Activated T-cell treated with anti-CD3 and anti-CD28 coated beads, Interleukin-2, amount 50 U/mL, for 24 hours (primary cell): Measurements from ENCODE around the gene NT5M.

Experiments
- DNase-seq: peaks from one replicate; pipeline ENCODE4 v3.0.0-alpha.2; 2020
- H3K27ac Mint-ChIP-seq: 2 replicates; pipeline ENCODE4 v1.8.0; 2020; ENCODE audit warnings: mild to moderate bottlenecking, mixed read lengths
- H3K27me3 Mint-ChIP-seq: 2 replicates; pipeline ENCODE4 v1.8.0; 2020; ENCODE audit warnings: mixed read lengths
- H3K36me3 Mint-ChIP-seq: 2 replicates; pipeline ENCODE4 v1.8.0; 2020; ENCODE audit warnings: low read depth, mixed read lengths
- H3K4me1 Mint-ChIP-seq: 2 replicates; pipeline ENCODE4 v1.8.0; 2020; ENCODE audit warnings: low read depth, mixed read lengths
- H3K4me3 Mint-ChIP-seq: 2 replicates; pipeline ENCODE4 v1.8.0; 2020; ENCODE audit warnings: mild to moderate bottlenecking, moderate library complexity, mixed read lengths
- H3K9me3 Mint-ChIP-seq: 2 replicates; pipeline ENCODE4 v1.8.0; 2020; ENCODE audit warnings: mixed read lengths

NT5M gene

GRCh38 chr17:17320188-17320910, 17.2 kb downstream of the NT5M start:
- no peak for DNase-seq
- no peaks in the 10 kb centered on the region for H3K4me1 Mint-ChIP-seq
- no peak overlapping the region for H3K27ac Mint-ChIP-seq
- no peaks in the 10 kb centered on the region for H3K27me3 Mint-ChIP-seq
- H3K4me3 Mint-ChIP-seq: no peak overlapping the region
- peaks cover 3% of the 10 kb centered on the region for H3K36me3 Mint-ChIP-seq
- no peaks in the 10 kb centered on the region for H3K9me3 Mint-ChIP-seq

GRCh38 chr17:17320911-17321220, 17.7 kb downstream of the NT5M start:
- peaks cover 3% of the 10 kb centered on the region for H3K36me3 Mint-ChIP-seq
- no peaks in the 10 kb centered on the region for H3K9me3 Mint-ChIP-seq
- H3K4me1 Mint-ChIP-seq: no peaks in the 10 kb centered on the region
- no peak overlapping the region for H3K27ac Mint-ChIP-seq
- H3K27me3 Mint-ChIP-seq: no peaks in the 10 kb centered on the region
- no peak overlapping the region for H3K4me3 Mint-ChIP-seq
- DNase-seq: no peak

GRCh38 chr17:17321356-17322025, 18.3 kb downstream of the NT5M start:
- H3K4me3 Mint-ChIP-seq: no peak overlapping the region
- DNase-seq: no peak
- peaks cover 3% of the 10 kb centered on the region for H3K36me3 Mint-ChIP-seq
- no peak overlapping the region for H3K27ac Mint-ChIP-seq
- H3K4me1 Mint-ChIP-seq: no peaks in the 10 kb centered on the region
- no peaks in the 10 kb centered on the region for H3K9me3 Mint-ChIP-seq
- H3K27me3 Mint-ChIP-seq: no peaks in the 10 kb centered on the region

- Mint-ChIP-seq H3K36me3 (peaks cover 3% of the 10 kb centered on the region), H3K27me3 (no peaks in the 10 kb centered on the region), H3K4me1 (no peaks in the 10 kb centered on the region), H3K27ac (no peak overlapping the region), H3K9me3 (no peaks in the 10 kb centered on the region), H3K4me3 (no peak overlapping the region)
- DNase-seq: no peak
These were observed 19.6 kb downstream of the NT5M start for GRCh38 chr17:17322516-17323510.

GRCh38 chr17:17324616-17325015, 21.4 kb downstream of the NT5M start:
- Mint-ChIP-seq H3K4me3 (no peak overlapping the region), H3K9me3 (no peaks in the 10 kb centered on the region), H3K27me3 (no peaks in the 10 kb centered on the region), H3K27ac (no peak overlapping the region), H3K36me3 (peaks cover 3% of the 10 kb centered on the region), H3K4me1 (no peaks in the 10 kb centered on the region)
- DNase-seq: no peak

- Mint-ChIP-seq H3K9me3 (no peaks in the 10 kb centered on the region), H3K36me3 (peaks cover 3% of the 10 kb centered on the region), H3K4me3 (no peak overlapping the region), H3K4me1 (no peaks in the 10 kb centered on the region), H3K27ac (no peak overlapping the region), H3K27me3 (no peaks in the 10 kb centered on the region)
- DNase-seq: no peak
These were observed 22.1 kb downstream of the NT5M start for GRCh38 chr17:17325228-17325627.

- Mint-ChIP-seq H3K27me3 (no peaks in the 10 kb centered on the region), H3K4me1 (no peaks in the 10 kb centered on the region), H3K27ac (no peak overlapping the region), H3K4me3 (no peak overlapping the region), H3K36me3 (peaks cover 3% of the 10 kb centered on the region), H3K9me3 (no peaks in the 10 kb centered on the region)
- DNase-seq: no peak
These were observed 22.6 kb downstream of the NT5M start for GRCh38 chr17:17325816-17326215.

GRCh38 chr17:17326275-17326875, 23.2 kb downstream of the NT5M start:
- peaks cover 3% of the 10 kb centered on the region for H3K36me3 Mint-ChIP-seq
- no peak overlapping the region for H3K27ac Mint-ChIP-seq
- DNase-seq: no peak
- H3K4me1 Mint-ChIP-seq: no peaks in the 10 kb centered on the region
- no peak overlapping the region for H3K4me3 Mint-ChIP-seq
- no peaks in the 10 kb centered on the region for H3K27me3 Mint-ChIP-seq
- no peaks in the 10 kb centered on the region for H3K9me3 Mint-ChIP-seq

- no peak for DNase-seq
- no peak overlapping the region for H3K27ac Mint-ChIP-seq
- no peaks in the 10 kb centered on the region for H3K4me1 Mint-ChIP-seq
- no peak overlapping the region for H3K4me3 Mint-ChIP-seq
- H3K36me3 Mint-ChIP-seq: peaks cover 3% of the 10 kb centered on the region
- no peaks in the 10 kb centered on the region for H3K9me3 Mint-ChIP-seq
- H3K27me3 Mint-ChIP-seq: no peaks in the 10 kb centered on the region
These were observed 25.1 kb downstream of the NT5M start for GRCh38 chr17:17328251-17328650.

- no peaks in the 10 kb centered on the region for H3K9me3 Mint-ChIP-seq
- no peaks in the 10 kb centered on the region for H3K27me3 Mint-ChIP-seq
- H3K4me3 Mint-ChIP-seq: no peak overlapping the region
- no peaks in the 10 kb centered on the region for H3K36me3 Mint-ChIP-seq
- DNase-seq: no peak
- H3K4me1 Mint-ChIP-seq: no peaks in the 10 kb centered on the region
- no peak overlapping the region for H3K27ac Mint-ChIP-seq
These were observed 38.3 kb downstream of the NT5M start for GRCh38 chr17:17341452-17341851.

GRCh38 chr17:17342242-17342945, 39.2 kb downstream of the NT5M start:
- DNase-seq: no peak
- H3K27me3 Mint-ChIP-seq: no peaks in the 10 kb centered on the region
- H3K4me3 Mint-ChIP-seq: no peak overlapping the region
- no peaks in the 10 kb centered on the region for H3K9me3 Mint-ChIP-seq
- H3K4me1 Mint-ChIP-seq: no peaks in the 10 kb centered on the region
- no peaks in the 10 kb centered on the region for H3K36me3 Mint-ChIP-seq
- H3K27ac Mint-ChIP-seq: no peak overlapping the region

GRCh38 chr17:17343160-17343735, 40.1 kb downstream of the NT5M start:
- no peak for DNase-seq
- H3K36me3 Mint-ChIP-seq: no peaks in the 10 kb centered on the region
- no peaks in the 10 kb centered on the region for H3K4me1 Mint-ChIP-seq
- no peaks in the 10 kb centered on the region for H3K9me3 Mint-ChIP-seq
- no peaks in the 10 kb centered on the region for H3K27me3 Mint-ChIP-seq
- no peak overlapping the region for H3K27ac Mint-ChIP-seq
- no peak overlapping the region for H3K4me3 Mint-ChIP-seq

GRCh38 chr17:17343896-17344506, 40.8 kb downstream of the NT5M start:
- H3K9me3 Mint-ChIP-seq: no peaks in the 10 kb centered on the region
- DNase-seq: no peak
- H3K4me1 Mint-ChIP-seq: no peaks in the 10 kb centered on the region
- no peaks in the 10 kb centered on the region for H3K27me3 Mint-ChIP-seq
- no peak overlapping the region for H3K27ac Mint-ChIP-seq
- no peaks in the 10 kb centered on the region for H3K36me3 Mint-ChIP-seq
- no peak overlapping the region for H3K4me3 Mint-ChIP-seq
